ENCODE results near the gene COL15A1.

COL15A1 gene

DNA sequence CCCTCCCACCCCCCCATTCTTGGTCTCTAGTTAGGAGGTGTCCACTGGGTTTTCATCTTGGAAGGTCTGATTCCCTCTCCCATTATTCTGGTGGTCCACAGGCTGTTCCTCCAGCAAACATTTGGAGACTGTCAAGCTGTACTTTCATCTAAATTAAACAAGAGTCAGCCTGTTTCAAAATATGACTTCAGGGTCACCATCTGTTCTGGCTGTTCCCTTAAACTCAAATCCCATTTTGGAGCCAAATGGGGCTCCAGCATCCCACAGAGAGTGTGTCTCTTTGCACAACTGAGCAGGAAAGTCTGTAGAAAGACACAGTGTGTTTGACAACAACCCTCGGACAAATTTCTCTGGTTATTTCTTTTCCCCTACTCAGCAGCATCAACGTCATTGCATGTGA, 20.5 kb downstream of the COL15A1 start:
- Mint-ChIP-seq H3K4me3 (no peak overlapping the region), H3K4me1 (no peaks in the 10 kb centered on the region), H3K27ac (no peak overlapping the region), H3K36me3 (no peaks in the 10 kb centered on the region), H3K9me3 (no peaks in the 10 kb centered on the region), H3K27me3 (peaks cover 6% of the 10 kb centered on the region)
- ATAC-seq (ENCODE audit: low read depth) = no peak
- no peak for DNase-seq (ENCODE audit: low spot score in 2 of 2)

- no peak overlapping the region for H3K4me3 Mint-ChIP-seq
- H3K27me3 Mint-ChIP-seq = peaks cover 2% of the 10 kb centered on the region
- ATAC-seq (ENCODE audit: low read depth) (no peak), DNase-seq (ENCODE audit: low spot score in 2 of 2) (no peak)
- H3K4me1 Mint-ChIP-seq = no peaks in the 10 kb centered on the region
- no peaks in the 10 kb centered on the region for H3K36me3 Mint-ChIP-seq
- H3K9me3 Mint-ChIP-seq = no peaks in the 10 kb centered on the region
- no peak overlapping the region for H3K27ac Mint-ChIP-seq
Measured at GRCh38 chr9:98964911-98965336, 21.2 kb downstream of the COL15A1 start.

DNA sequence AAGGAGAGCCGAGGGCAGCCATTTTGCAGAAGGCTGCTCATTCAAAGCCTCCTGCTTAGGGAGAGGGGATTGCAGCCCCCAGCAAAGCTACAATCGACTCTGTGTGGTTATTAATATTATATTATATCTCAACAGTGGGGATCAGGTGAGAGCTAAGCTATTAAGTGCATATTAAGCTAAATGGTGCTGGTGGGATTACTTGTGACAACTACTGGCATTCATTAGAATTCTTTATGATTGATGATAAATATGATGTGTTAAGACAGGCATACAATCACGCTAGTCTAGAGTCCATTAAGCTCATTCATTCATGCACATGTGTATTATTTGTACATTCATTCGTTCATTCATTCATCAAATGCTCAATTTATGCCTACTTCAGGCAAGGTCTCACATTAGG, 23.0 kb downstream of the COL15A1 start:
- H3K36me3 Mint-ChIP-seq = no peaks in the 10 kb centered on the region
- DNase-seq (ENCODE audit: low spot score in 2 of 2) = no peak

GRCh38 chr9:98967257-98967656, 23.6 kb downstream of the COL15A1 start:
- H3K36me3 Mint-ChIP-seq = no peaks in the 10 kb centered on the region
- no peak overlapping the region for H3K27ac Mint-ChIP-seq
- ATAC-seq (ENCODE audit: low read depth) = no peak
- H3K4me3 Mint-ChIP-seq = no peak overlapping the region
- H3K9me3 Mint-ChIP-seq = no peaks in the 10 kb centered on the region
- H3K4me1 Mint-ChIP-seq = no peaks in the 10 kb centered on the region
- peaks cover 3% of the 10 kb centered on the region for H3K27me3 Mint-ChIP-seq
- no peak for DNase-seq (ENCODE audit: low spot score in 2 of 2)

More for the DNA sequence above, 23.0 kb downstream of the COL15A1 start:
- Mint-ChIP-seq H3K9me3 (no peaks in the 10 kb centered on the region), H3K27me3 (peaks cover 3% of the 10 kb centered on the region), H3K4me3 (no peak overlapping the region), H3K4me1 (no peaks in the 10 kb centered on the region), H3K27ac (no peak overlapping the region)
- ATAC-seq (ENCODE audit: low read depth) = no peak

DNA sequence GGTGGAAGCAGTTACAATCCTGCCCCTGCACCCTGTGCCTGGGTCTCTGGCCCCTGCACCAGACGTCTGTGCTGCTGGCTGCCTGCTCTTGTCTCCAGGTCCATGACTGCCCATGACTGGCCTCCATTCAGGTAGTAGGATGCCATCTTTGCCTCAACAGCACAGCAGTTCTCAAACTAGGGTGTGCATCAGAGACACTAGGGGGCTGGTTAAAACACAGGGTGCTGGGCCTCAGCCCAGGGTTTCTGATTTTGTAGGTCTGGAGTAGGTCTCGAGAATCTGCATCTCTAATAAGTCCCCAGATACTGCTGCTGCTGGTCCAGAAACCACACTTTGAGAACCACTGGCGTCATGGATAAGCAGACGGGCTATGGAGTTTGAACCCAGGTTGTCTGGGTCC, 24.0 kb downstream of the COL15A1 start:
- H3K27me3 Mint-ChIP-seq = peaks cover 5% of the 10 kb centered on the region
- no peaks in the 10 kb centered on the region for H3K36me3 Mint-ChIP-seq
- H3K9me3 Mint-ChIP-seq = no peaks in the 10 kb centered on the region
- DNase-seq (ENCODE audit: low spot score in 2 of 2) (no peak), ATAC-seq (ENCODE audit: low read depth) (no peak)
- no peak overlapping the region for H3K4me3 Mint-ChIP-seq
- H3K27ac Mint-ChIP-seq = no peak overlapping the region
- H3K4me1 Mint-ChIP-seq = no peaks in the 10 kb centered on the region

- ATAC-seq (ENCODE audit: low read depth) (no peak), DNase-seq (ENCODE audit: low spot score in 2 of 2) (no peak)
- no peaks in the 10 kb centered on the region for H3K36me3 Mint-ChIP-seq
- no peaks in the 10 kb centered on the region for H3K4me1 Mint-ChIP-seq
- peaks cover 5% of the 10 kb centered on the region for H3K27me3 Mint-ChIP-seq
- no peak overlapping the region for H3K4me3 Mint-ChIP-seq
- no peak overlapping the region for H3K27ac Mint-ChIP-seq
- no peaks in the 10 kb centered on the region for H3K9me3 Mint-ChIP-seq
Measured at GRCh38 chr9:98968601-98969337, 25.1 kb downstream of the COL15A1 start.

GRCh38 chr9:98970532-98971041, 26.9 kb downstream of the COL15A1 start:
- ATAC-seq (ENCODE audit: low read depth) = no peak
- Mint-ChIP-seq H3K27ac (no peak overlapping the region), H3K27me3 (peaks cover 10% of the 10 kb centered on the region), H3K9me3 (no peaks in the 10 kb centered on the region), H3K4me3 (no peak overlapping the region), H3K36me3 (no peaks in the 10 kb centered on the region), H3K4me1 (peaks cover 5% of the 10 kb centered on the region)
- no peak for DNase-seq (ENCODE audit: low spot score in 2 of 2)

- peaks cover 14% of the 10 kb centered on the region for H3K27me3 Mint-ChIP-seq
- H3K36me3 Mint-ChIP-seq = no peaks in the 10 kb centered on the region
- H3K4me1 Mint-ChIP-seq = peaks cover 5% of the 10 kb centered on the region
- DNase-seq (ENCODE audit: low spot score in 2 of 2) (no peak), ATAC-seq (ENCODE audit: low read depth) (no peak)
- H3K4me3 Mint-ChIP-seq = no peak overlapping the region
- H3K9me3 Mint-ChIP-seq = no peaks in the 10 kb centered on the region
- no peak overlapping the region for H3K27ac Mint-ChIP-seq
Measured at GRCh38 chr9:98971168-98971914, 27.6 kb downstream of the COL15A1 start.

DNA sequence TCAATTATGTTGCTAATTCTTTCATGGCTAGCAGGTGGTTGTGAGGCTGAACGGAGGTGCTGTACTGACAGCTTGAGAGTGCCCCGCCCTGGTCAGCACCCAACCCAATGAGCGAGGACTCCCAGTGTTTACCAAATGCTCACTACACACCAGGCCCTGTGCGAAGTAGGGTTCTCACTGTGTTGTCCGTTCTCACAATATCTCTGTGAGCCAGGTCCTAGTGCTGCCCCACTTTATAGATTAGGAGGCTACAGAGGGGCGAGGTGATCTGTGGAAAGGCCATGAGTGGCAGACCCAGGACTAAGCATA, 28.2 kb downstream of the COL15A1 start:
- ATAC-seq (ENCODE audit: low read depth) = no peak
- no peaks in the 10 kb centered on the region for H3K36me3 Mint-ChIP-seq
- peaks cover 14% of the 10 kb centered on the region for H3K27me3 Mint-ChIP-seq
- no peak overlapping the region for H3K4me3 Mint-ChIP-seq
- H3K9me3 Mint-ChIP-seq = no peaks in the 10 kb centered on the region
- peaks cover 5% of the 10 kb centered on the region for H3K4me1 Mint-ChIP-seq
- DNase-seq (ENCODE audit: low spot score in 2 of 2) = no peak
- no peak overlapping the region for H3K27ac Mint-ChIP-seq

- Mint-ChIP-seq H3K4me1 (peaks cover 5% of the 10 kb centered on the region), H3K4me3 (no peak overlapping the region), H3K27ac (no peak overlapping the region), H3K9me3 (no peaks in the 10 kb centered on the region), H3K27me3 (peaks cover 14% of the 10 kb centered on the region), H3K36me3 (no peaks in the 10 kb centered on the region)
- ATAC-seq (ENCODE audit: low read depth) = no peak
- no peak for DNase-seq (ENCODE audit: low spot score in 2 of 2)
Measured at GRCh38 chr9:98972716-98973115, 29.0 kb downstream of the COL15A1 start.

GRCh38 chr9:98973171-98973570, 29.5 kb downstream of the COL15A1 start:
- Mint-ChIP-seq H3K4me3 (no peak overlapping the region), H3K36me3 (no peaks in the 10 kb centered on the region), H3K27me3 (peaks cover 14% of the 10 kb centered on the region), H3K27ac (no peak overlapping the region), H3K9me3 (no peaks in the 10 kb centered on the region), H3K4me1 (peaks cover 5% of the 10 kb centered on the region)
- no peak for ATAC-seq (ENCODE audit: low read depth)
- DNase-seq (ENCODE audit: low spot score in 2 of 2) = no peak

DNA sequence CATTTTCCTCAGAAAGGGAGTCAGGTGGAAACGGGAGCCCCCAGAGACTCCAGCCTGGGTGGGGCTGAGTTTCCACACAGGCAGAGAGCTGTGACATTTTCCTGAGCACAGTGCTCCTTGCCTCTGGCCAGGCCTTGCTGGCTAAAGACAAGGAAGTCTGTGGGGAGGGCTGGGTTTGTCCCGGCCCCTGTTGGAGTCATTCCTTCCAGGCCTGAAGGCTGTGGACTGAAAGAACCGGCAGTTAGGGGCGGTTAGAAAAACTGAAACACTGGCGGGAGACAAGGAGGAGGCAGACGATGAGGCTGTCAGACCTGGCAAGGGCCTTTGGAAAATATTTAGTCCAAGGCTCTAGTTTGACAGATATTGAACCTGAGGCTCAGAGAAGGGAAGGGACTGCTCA, 29.9 kb downstream of the COL15A1 start:
- ATAC-seq (ENCODE audit: low read depth) (no peak), DNase-seq (ENCODE audit: low spot score in 2 of 2) (no peak)
- Mint-ChIP-seq H3K9me3 (no peaks in the 10 kb centered on the region), H3K4me1 (peaks cover 5% of the 10 kb centered on the region), H3K36me3 (no peaks in the 10 kb centered on the region), H3K27me3 (peaks cover 14% of the 10 kb centered on the region), H3K4me3 (no peak overlapping the region), H3K27ac (no peak overlapping the region)

- Mint-ChIP-seq H3K4me1 (peaks cover 5% of the 10 kb centered on the region), H3K27ac (no peak overlapping the region), H3K27me3 (peaks cover 14% of the 10 kb centered on the region), H3K4me3 (no peak overlapping the region), H3K36me3 (no peaks in the 10 kb centered on the region), H3K9me3 (no peaks in the 10 kb centered on the region)
- no peak for DNase-seq (ENCODE audit: low spot score in 2 of 2)
- ATAC-seq (ENCODE audit: low read depth) = no peak
Measured at GRCh38 chr9:98974106-98974505, 30.4 kb downstream of the COL15A1 start.

DNA sequence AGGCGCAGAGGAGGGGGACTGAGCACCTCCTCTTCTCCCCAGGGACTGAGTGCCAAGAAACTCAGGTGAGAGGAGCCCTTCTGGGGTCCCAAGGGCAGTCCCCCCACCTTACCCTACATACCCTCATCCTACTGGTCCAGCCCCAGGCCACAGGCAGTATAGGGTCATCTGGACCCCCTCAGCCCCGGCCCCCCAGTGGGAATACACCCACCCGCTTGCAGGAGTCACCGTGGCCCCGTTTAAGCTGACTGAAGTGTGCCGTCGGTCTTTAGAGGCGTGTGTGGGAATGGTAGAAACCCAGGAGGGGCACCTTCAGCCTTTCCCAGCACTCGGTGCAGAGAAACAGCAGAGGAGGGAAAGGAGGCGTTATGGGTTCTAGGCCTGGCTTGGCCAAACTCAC, 30.8 kb downstream of the COL15A1 start:
- Mint-ChIP-seq H3K9me3 (no peaks in the 10 kb centered on the region), H3K4me1 (peaks cover 5% of the 10 kb centered on the region), H3K36me3 (no peaks in the 10 kb centered on the region), H3K27ac (no peak overlapping the region), H3K27me3 (peaks cover 14% of the 10 kb centered on the region), H3K4me3 (no peak overlapping the region)
- ATAC-seq (ENCODE audit: low read depth) (no peak), DNase-seq (ENCODE audit: low spot score in 2 of 2) (no peak)
